Middle frontal gyrus (tissue), 1 donor: ENCODE results near the gene UBE2F.
"Not testable (repeated sequence)": the region's sequence is repeated elsewhere in the genome, so short reads cannot be mapped to it uniquely, and the experiment has no call there.

Source experiments
- DNase-seq: peaks from one replicate; pipeline ENCODE4 v3.0.0-alpha.2; 2015; ENCODE audit warnings: low spot score; ENCODE audit errors: extremely low spot score

The UBE2F gene

DNA sequence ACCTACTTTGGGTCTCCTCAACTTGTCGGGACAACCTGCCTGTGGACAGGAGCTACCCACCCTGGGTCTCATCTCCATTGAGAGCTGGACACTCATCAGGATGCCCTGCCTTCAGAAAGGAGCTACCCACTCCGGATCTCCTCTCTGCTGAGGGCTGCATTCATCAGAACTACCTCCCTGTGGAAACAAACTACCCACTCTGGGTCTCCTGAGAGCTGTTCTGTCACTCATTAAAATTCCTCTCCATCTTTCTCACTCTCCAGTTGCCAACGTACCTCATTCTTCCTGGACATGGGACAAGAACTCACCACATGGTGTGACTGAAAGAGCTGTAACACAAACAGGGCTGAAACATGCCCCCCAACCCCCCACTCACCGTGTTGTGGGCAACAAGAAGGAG lies 22.5 kb upstream of the UBE2F start:
- DNase-seq, result no peak

GRCh38 chr2:237946423-237946822 lies 20.4 kb upstream of the UBE2F start:
- DNase-seq, result no peak

DNA sequence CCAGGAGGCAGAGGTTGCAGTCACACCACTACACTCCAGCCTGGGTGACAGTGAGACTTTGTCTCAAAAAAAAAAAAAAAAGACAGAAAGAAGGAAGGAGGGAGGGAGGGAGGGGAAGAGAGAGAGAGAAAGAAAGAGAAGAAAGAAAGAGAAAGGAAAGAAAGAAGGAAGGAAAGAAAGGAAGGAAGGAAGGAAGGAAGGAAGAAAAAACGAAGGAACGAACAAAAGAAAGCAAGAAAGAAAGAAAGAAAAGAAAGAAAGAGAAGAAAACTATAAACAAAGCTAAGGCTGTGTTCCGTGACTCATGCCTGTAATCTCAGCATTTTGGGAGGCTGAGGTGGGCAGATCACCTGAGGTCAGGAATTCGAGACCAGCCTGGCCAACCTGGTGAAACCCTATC lies 15.5 kb upstream of the UBE2F start:
- not testable (repeated sequence) for DNase-seq

GRCh38 chr2:237951878-237952277 lies 14.9 kb upstream of the UBE2F start:
- no peak for DNase-seq

DNA sequence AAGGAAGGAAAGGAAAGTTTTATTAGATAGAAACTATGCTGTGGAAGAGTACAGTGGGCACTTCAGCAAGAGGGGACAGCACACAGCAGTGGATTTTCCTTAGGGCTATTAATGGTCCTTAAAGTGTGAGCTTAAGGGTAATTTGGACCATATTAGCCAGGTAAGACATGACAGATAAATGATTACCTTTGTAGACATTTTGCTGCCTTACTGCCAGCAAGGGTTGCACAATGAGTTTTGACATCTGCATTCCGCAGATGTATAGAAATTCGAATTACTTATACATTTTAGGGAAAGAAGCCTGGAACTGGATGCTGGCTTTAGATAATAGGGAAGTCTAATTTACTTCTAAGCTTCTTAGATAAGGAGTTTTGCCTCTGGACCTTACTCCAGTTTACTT lies 14.0 kb upstream of the UBE2F start:
- no peak for DNase-seq

DNA sequence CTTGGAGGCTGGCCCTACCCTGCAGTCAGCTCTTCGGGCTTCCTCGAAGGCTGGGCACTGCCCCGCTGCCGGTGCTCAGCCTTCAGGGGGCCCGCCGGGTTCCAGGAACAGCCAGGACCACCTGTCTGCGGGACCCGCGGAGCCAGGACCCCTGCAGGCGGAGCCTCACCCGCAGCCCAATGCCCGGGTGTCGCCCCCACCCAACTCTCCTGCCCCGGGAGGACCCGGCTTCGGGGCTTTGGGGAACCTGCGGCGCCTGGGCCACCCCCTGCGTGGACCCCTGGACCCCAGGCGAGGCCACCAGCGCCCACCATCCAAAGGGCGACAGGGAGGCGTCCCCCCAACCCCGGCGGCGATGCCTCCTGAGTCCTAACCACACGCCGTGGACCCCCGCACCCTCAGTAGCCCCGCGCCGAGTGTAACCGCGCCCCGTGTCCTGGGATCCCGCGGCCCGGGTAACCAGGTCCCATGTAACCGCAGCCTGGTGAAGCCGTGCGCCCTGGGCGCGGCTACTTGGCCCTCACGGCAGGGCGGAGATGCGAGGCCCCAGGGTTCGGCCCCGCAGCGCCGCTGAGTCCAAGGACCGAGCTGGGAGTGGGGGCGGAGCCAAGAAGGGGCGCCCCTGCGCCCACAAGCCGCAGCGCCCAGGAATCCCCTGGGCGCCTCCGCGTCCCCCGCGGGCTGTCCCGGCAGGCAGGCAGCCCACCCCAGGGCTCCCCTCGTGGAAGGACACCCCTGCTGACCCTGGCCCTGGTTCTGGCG lies 11.0 kb upstream of the UBE2F start:
- no peak for DNase-seq

GRCh38 chr2:237956402-237956736 lies 10.4 kb upstream of the UBE2F start:
- no peak for DNase-seq

DNA sequence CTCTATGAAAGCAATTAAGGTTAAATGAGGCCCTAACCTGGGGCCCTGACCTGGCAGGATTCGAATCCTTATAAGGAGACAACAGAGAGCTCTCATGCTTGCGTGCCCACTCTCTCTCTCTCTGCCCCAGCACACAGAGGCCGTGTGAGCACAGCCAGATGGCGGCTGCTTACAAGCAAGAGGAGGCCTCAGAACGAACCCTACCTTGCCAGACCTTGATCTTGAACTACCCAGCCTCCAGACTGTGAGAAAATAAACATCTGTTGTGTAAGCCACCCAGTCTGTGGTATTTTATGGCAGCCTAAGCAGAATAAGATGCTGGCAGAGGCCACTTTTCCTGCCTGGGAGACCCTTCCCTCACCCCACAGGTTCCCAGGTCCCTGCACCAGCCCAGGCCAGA lies 5.2 kb upstream of the UBE2F start:
- DNase-seq, result no peak

DNA sequence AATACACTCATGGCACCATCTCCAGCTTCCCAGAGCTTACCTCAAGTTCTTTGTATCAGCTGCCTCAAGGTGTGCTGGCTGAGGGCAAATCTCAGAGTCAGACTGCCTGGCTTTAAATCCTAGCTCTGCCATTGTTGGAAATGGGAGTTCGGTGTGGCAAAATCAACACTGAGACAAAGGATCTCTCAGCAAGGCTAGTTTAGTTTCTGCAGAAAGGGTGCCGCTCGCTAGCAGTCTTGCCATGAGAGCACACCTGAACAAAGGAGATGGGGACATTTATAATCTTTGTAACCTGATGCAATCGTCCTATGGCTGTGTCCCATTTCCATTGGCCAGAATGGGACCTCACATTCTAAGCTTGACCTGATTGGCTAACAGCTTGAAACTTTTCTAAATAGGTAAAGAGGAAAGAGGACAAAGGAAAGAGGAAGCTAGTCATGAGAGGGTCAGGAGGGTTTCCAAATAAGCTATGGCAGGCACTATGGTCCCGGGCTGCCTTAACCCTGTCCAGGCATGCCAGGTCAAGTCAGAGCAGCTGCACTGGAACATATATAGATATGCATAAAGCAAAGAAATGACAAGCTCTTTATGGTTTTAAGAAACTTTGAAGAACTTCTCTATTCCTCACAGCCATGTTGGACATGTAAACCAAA lies 4.3 kb upstream of the UBE2F start:
- DNase-seq, result no peak

DNA sequence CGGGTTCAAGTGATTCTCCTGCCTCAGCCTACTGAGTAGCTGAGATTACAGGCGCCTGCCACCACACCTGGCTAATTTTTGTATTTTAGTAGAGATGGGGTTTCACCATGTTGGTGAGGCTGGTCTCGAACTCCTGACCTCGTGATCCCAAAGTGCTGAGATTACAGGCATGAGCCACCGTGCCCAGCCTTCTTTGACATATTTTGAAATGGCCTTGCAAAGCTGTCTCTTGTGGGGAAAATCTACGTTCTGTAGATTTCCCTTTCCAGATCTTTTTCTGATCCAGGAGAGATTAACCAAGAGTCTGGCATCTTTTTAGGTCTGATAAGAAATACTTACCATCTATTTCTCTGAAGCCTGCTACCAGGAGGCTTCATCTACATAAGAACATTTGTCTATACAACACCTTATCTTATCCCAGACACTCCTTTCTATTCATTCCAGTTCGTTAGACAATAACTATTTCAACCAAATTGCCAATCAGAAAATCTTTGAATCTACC lies 3.3 kb upstream of the UBE2F start:
- not testable (repeated sequence) for DNase-seq

- no peak for DNase-seq
Observed at GRCh38 chr2:237964194-237964577, 2.6 kb upstream of the UBE2F start.

GRCh38 chr2:237964578-237965404 lies 2.0 kb upstream of the UBE2F start:
- no peak for DNase-seq

DNA sequence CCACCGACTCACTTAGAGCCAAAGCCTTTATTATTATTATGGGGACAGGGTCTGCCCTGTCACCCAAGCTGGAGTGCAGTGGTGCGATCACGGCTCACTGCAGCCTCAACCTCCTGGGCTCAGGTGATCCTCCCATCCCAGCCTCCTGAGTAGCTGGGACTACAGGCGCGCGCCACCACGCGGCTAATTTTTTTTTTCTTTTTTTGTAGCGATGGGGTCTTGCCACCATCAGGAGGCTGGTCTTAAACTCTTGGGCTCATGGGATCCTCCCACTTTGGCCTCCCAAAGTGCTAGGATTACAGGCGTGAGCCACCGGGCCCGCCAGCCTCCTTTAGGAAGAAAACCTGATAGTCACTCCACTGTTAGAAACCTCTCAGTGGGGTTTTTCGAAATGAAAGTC lies 970 bp upstream of the UBE2F start:
- not testable (repeated sequence) for DNase-seq

- DNase-seq, result no peak
Observed at GRCh38 chr2:237966250-237966564, 607 bp upstream of the UBE2F start.

GRCh38 chr2:237967463-237967951 lies 693 bp downstream of the UBE2F start:
- no peak for DNase-seq

- DNase-seq, result peak; percentile 46
Observed at GRCh38 chr2:237968048-237968862, 1.4 kb downstream of the UBE2F start.

- no peak for DNase-seq
Observed at GRCh38 chr2:237971661-237972060, 4.8 kb downstream of the UBE2F start.

GRCh38 chr2:237972211-237972610 lies 5.4 kb downstream of the UBE2F start:
- DNase-seq, result no peak

GRCh38 chr2:237972936-237973335 lies 6.1 kb downstream of the UBE2F start:
- no peak for DNase-seq

- no peak for DNase-seq
Observed at GRCh38 chr2:237977380-237977779, 10.6 kb downstream of the UBE2F start.

GRCh38 chr2:237978058-237978712 lies 11.4 kb downstream of the UBE2F start:
- no peak for DNase-seq
